A549 (cell line): ENCODE results near the gene KIFC1.
"Not testable (repeated sequence)": the region's sequence is repeated elsewhere in the genome, so short reads cannot be mapped to it uniquely, and the experiment has no call there.

Source experiments
- CTCF ChIP-seq: fragments of >200 bp; sonication (Bioruptor Twin); formaldehyde crosslinking; IDR thresholded peaks from 3 replicates; pipeline ENCODE4 v1.5.1; 2016
- POLR2A ChIP-seq: IDR thresholded peaks from 2 replicates; pipeline ENCODE4 v1.6.1; 2012; ENCODE audit warnings: mild to moderate bottlenecking, low read length

- not testable (repeated sequence) for TF ChIP-seq CTCF, POLR2A
These were observed 44.7 kb upstream of the KIFC1 start for GRCh38 chr6:33346972-33347371.
